HepG2 (cell line): ENCODE data around the gene KIAA0232. TPM values are rescaled to one million over a fixed set of nuclear protein-coding genes. Genes with fewer than 3 reads are reported as not detected.
A peak's percentile ranks its signal among the peaks of the same experiment; 100 is the strongest.

Experiments used
- CHD4 ChIP-seq: fragments of 200-600 bp; sonication (generic); IDR thresholded peaks from 2 replicates; pipeline ENCODE4 v1.7.0; 2017; ENCODE audit warnings: mild to moderate bottlenecking, low read length, borderline replicate concordance
- HHEX ChIP-seq: IDR thresholded peaks from 2 replicates; pipeline ENCODE4 v1.6.1; 2016; ENCODE audit warnings: control low read depth
- NCOA2 ChIP-seq: sonication (generic); formaldehyde crosslinking; IDR thresholded peaks from 2 replicates; pipeline ENCODE4 v1.8.0; 2022; ENCODE audit warnings: inconsistent platforms
- TAF15 ChIP-seq: fragments of 200-400 bp; formaldehyde crosslinking; IDR thresholded peaks from one replicate; pipeline ENCODE4 v1.6.1; 2018; ENCODE audit warnings: mild to moderate bottlenecking, low read depth, low read length; ENCODE audit not compliant: poor library complexity, severe bottlenecking
- ZNF670 ChIP-seq: sonication (generic); formaldehyde crosslinking; IDR thresholded peaks from 2 replicates; pipeline ENCODE4 v1.8.0; 2022; ENCODE audit warnings: mild to moderate bottlenecking, missing genetic modification reagents, borderline replicate concordance
- polyA plus RNA-seq, 8 experiments: library from polyadenylated mRNA; depleted of rRNA in 3 of 8; stranded (reverse) in 7 of 8; unstranded in 1 of 8; fragments of >200 nt; fragmentation: Illumina TruSeq in 4 of 8; extraction: Trizol in 4 of 8; gene quantifications; 2 replicates each; pipeline versions ENCODE4 v1.2.1 to v1.2.3, GENCODE V29; 2011 to 2016; ENCODE audit warnings: low read depth in 4 of 8, missing spikeins in 1 of 8, mixed read lengths in 1 of 8; ENCODE audit not compliant: insufficient read depth in 1 of 8
- total RNA-seq, 5 experiments: library from RNA; depleted of rRNA; stranded (reverse); fragments of >200 nt; fragmentation: Illumina TruSeq; extraction: Trizol; gene quantifications; 2 replicates each; pipeline ENCODE4 v1.2.3, GENCODE V29; 2016; ENCODE audit warnings: low read depth in 1 of 5
- TF ChIP-seq, protein P1 (sequence below): IDR thresholded peaks from 2 replicates; pipeline ENCODE4 v1.6.1; 2012; ENCODE audit warnings: low read length, improper control_type of control experiment
- TF ChIP-seq, protein P2 (sequence below): sonication (generic); formaldehyde crosslinking; IDR thresholded peaks from 2 replicates; pipeline ENCODE4 v1.8.1; 2023; ENCODE audit warnings: mild to moderate bottlenecking, missing genetic modification reagents
- TF ChIP-seq, protein P3 (sequence below): sonication (generic); formaldehyde crosslinking; IDR thresholded peaks from 2 replicates; pipeline ENCODE4 v1.9.0; 2022; ENCODE audit warnings: missing genetic modification reagents, mild to moderate bottlenecking, borderline replicate concordance
- TF ChIP-seq, protein P4 (sequence below): IDR thresholded peaks from 2 replicates; pipeline ENCODE4 v1.6.1; 2016; ENCODE audit warnings: low read depth, missing genetic modification reagents, missing compliant biosample characterization
- TF ChIP-seq, protein P5 (sequence below): sonication (generic); formaldehyde crosslinking; IDR thresholded peaks from 2 replicates; pipeline ENCODE4 v1.4.0; 2020; ENCODE audit warnings: missing genetic modification reagents
- TF ChIP-seq, protein P6 (sequence below): sonication (generic); formaldehyde crosslinking; IDR thresholded peaks from 2 replicates; pipeline ENCODE4 v1.4.0; 2020; ENCODE audit warnings: missing genetic modification reagents; ENCODE audit errors: not compliant biosample characterization
- TF ChIP-seq, protein P7 (sequence below): IDR thresholded peaks from 2 replicates; pipeline ENCODE4 v1.6.1; 2016

The KIAA0232 gene
- total and polyA plus RNA-seq, 2 of the 13 experiments (the other 11 are each of a cell fraction or from before 2014, with no cell fraction given), result 7.8 to 17.1 TPM

DNA sequence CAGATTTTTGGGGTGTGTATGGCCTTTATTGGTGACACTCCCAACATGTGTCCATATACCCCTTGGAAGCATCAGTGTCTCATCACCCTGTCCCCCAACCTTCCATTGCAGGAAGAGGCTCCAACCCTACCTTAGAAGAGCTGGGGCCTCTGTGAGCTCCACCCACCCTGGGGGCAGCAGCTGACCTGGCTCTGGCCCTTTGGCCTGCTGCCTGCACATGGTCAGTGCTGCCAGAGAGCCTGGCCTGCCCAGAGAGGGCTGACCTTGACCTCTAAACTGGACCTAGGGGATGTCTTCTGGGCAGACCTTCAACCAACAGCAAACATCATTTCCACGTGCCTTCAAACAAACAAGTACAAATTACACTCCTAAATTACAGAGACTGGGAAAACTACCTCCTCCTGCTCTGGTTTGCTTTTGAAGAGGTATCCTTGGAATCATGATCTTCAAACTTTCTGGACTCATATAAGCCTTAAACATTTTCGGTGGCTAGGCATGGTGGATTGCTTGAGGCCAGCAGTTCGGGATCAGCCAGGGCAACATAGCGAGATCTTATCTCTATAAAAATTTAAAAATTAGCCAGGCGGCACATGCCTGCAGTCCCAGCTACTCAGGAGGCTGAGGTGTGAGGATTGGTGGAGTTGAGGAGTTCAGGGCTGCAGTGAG is 27.3 kb upstream of the KIAA0232 start (continued):
- TF ChIP-seq, protein P1, sequence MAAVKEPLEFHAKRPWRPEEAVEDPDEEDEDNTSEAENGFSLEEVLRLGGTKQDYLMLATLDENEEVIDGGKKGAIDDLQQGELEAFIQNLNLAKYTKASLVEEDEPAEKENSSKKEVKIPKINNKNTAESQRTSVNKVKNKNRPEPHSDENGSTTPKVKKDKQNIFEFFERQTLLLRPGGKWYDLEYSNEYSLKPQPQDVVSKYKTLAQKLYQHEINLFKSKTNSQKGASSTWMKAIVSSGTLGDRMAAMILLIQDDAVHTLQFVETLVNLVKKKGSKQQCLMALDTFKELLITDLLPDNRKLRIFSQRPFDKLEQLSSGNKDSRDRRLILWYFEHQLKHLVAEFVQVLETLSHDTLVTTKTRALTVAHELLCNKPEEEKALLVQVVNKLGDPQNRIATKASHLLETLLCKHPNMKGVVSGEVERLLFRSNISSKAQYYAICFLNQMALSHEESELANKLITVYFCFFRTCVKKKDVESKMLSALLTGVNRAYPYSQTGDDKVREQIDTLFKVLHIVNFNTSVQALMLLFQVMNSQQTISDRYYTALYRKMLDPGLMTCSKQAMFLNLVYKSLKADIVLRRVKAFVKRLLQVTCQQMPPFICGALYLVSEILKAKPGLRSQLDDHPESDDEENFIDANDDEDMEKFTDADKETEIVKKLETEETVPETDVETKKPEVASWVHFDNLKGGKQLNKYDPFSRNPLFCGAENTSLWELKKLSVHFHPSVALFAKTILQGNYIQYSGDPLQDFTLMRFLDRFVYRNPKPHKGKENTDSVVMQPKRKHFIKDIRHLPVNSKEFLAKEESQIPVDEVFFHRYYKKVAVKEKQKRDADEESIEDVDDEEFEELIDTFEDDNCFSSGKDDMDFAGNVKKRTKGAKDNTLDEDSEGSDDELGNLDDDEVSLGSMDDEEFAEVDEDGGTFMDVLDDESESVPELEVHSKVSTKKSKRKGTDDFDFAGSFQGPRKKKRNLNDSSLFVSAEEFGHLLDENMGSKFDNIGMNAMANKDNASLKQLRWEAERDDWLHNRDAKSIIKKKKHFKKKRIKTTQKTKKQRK, result no peak
- TF ChIP-seq NCOA2 (peak; percentile 95), ZNF670 (CRISPR knock-in tag) (0 out of 2 replicates have a peak, but pooled peaks have one; percentile 42), TAF15 (no peak), CHD4 (no peak), HHEX (CRISPR knock-in tag) (no peak)
- TF ChIP-seq, protein P2, sequence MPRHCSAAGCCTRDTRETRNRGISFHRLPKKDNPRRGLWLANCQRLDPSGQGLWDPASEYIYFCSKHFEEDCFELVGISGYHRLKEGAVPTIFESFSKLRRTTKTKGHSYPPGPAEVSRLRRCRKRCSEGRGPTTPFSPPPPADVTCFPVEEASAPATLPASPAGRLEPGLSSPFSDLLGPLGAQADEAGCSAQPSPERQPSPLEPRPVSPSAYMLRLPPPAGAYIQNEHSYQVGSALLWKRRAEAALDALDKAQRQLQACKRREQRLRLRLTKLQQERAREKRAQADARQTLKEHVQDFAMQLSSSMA (CRISPR knock-in tag), result no peak
- TF ChIP-seq, protein P3, sequence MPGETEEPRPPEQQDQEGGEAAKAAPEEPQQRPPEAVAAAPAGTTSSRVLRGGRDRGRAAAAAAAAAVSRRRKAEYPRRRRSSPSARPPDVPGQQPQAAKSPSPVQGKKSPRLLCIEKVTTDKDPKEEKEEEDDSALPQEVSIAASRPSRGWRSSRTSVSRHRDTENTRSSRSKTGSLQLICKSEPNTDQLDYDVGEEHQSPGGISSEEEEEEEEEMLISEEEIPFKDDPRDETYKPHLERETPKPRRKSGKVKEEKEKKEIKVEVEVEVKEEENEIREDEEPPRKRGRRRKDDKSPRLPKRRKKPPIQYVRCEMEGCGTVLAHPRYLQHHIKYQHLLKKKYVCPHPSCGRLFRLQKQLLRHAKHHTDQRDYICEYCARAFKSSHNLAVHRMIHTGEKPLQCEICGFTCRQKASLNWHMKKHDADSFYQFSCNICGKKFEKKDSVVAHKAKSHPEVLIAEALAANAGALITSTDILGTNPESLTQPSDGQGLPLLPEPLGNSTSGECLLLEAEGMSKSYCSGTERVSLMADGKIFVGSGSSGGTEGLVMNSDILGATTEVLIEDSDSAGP (CRISPR knock-in tag), result peak; percentile 79
- TF ChIP-seq, protein P4, sequence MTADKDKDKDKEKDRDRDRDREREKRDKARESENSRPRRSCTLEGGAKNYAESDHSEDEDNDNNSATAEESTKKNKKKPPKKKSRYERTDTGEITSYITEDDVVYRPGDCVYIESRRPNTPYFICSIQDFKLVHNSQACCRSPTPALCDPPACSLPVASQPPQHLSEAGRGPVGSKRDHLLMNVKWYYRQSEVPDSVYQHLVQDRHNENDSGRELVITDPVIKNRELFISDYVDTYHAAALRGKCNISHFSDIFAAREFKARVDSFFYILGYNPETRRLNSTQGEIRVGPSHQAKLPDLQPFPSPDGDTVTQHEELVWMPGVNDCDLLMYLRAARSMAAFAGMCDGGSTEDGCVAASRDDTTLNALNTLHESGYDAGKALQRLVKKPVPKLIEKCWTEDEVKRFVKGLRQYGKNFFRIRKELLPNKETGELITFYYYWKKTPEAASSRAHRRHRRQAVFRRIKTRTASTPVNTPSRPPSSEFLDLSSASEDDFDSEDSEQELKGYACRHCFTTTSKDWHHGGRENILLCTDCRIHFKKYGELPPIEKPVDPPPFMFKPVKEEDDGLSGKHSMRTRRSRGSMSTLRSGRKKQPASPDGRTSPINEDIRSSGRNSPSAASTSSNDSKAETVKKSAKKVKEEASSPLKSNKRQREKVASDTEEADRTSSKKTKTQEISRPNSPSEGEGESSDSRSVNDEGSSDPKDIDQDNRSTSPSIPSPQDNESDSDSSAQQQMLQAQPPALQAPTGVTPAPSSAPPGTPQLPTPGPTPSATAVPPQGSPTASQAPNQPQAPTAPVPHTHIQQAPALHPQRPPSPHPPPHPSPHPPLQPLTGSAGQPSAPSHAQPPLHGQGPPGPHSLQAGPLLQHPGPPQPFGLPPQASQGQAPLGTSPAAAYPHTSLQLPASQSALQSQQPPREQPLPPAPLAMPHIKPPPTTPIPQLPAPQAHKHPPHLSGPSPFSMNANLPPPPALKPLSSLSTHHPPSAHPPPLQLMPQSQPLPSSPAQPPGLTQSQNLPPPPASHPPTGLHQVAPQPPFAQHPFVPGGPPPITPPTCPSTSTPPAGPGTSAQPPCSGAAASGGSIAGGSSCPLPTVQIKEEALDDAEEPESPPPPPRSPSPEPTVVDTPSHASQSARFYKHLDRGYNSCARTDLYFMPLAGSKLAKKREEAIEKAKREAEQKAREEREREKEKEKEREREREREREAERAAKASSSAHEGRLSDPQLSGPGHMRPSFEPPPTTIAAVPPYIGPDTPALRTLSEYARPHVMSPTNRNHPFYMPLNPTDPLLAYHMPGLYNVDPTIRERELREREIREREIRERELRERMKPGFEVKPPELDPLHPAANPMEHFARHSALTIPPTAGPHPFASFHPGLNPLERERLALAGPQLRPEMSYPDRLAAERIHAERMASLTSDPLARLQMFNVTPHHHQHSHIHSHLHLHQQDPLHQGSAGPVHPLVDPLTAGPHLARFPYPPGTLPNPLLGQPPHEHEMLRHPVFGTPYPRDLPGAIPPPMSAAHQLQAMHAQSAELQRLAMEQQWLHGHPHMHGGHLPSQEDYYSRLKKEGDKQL (CRISPR knock-in tag), result peak; percentile 81
- TF ChIP-seq, protein P5, sequence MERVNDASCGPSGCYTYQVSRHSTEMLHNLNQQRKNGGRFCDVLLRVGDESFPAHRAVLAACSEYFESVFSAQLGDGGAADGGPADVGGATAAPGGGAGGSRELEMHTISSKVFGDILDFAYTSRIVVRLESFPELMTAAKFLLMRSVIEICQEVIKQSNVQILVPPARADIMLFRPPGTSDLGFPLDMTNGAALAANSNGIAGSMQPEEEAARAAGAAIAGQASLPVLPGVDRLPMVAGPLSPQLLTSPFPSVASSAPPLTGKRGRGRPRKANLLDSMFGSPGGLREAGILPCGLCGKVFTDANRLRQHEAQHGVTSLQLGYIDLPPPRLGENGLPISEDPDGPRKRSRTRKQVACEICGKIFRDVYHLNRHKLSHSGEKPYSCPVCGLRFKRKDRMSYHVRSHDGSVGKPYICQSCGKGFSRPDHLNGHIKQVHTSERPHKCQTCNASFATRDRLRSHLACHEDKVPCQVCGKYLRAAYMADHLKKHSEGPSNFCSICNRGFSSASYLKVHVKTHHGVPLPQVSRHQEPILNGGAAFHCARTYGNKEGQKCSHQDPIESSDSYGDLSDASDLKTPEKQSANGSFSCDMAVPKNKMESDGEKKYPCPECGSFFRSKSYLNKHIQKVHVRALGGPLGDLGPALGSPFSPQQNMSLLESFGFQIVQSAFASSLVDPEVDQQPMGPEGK (CRISPR knock-in tag), result peak; percentile 95
- TF ChIP-seq, protein P6, sequence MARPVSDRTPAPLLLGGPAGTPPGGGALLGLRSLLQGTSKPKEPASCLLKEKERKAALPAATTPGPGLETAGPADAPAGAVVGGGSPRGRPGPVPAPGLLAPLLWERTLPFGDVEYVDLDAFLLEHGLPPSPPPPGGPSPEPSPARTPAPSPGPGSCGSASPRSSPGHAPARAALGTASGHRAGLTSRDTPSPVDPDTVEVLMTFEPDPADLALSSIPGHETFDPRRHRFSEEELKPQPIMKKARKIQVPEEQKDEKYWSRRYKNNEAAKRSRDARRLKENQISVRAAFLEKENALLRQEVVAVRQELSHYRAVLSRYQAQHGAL (CRISPR knock-in tag), result no peak
- TF ChIP-seq, protein P7, sequence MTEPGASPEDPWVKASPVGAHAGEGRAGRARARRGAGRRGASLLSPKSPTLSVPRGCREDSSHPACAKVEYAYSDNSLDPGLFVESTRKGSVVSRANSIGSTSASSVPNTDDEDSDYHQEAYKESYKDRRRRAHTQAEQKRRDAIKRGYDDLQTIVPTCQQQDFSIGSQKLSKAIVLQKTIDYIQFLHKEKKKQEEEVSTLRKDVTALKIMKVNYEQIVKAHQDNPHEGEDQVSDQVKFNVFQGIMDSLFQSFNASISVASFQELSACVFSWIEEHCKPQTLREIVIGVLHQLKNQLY (CRISPR knock-in tag), result peak; percentile 94
